ENCODE data around the gene RBM26.

Gene RBM26

DNA sequence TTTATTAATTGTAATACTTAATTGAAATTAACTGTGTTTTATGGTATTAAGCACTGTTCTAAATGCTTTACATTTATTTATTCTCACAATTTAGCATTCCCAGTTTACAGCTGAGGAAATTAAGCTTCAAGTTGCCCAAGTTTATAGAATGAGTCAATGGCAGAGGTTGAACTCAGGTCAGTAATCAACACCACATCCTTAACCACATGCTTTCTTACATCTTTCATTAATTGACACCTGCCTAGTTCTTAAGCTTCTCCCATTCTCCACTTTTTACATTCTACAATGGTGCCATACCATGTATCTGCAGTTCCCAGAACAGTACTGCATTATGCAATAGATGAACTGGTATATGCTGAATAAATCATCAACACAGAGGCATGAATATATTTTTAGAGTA lies 11.7 kb upstream of the RBM26 start:
- no peak for DNase-seq

DNA sequence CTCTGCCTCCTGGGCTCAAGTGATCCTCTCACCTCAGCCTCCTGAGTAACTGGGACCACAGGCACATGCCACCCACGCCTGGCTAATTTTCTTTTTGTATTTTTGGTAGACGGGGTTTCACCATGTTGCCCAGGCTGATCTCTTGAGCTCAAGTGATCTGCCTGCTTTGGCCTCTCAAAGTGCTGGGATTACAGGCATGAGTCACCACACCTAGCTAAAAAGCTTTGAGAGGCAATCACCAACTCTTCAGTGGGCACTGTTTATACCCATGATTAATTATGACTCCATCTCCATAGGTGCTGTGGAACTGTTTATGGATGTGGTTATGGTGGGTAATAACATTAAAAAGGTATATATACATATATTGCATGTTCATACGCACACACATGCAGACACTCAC lies 7.5 kb upstream of the RBM26 start:
- DNase-seq, result no peak

DNA sequence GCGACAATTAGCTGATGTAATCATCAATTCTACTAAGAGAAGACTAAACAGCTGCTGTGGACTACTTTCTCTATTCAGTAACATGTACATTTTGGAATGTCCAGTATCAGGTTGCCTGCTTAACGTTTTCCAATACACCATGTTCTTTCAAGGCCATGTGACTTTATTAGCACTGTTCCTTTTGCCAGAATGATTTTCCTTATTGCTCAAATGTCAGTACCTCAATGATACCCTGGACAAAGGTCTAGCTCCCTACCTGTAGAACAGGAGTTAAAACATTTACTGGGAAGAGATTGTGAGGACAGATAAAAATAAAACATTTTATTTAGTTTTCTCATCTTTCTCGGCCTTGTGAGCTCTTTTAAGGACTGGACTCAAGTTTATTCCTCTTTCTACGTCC lies 3.8 kb upstream of the RBM26 start:
- no peak for DNase-seq

DNA sequence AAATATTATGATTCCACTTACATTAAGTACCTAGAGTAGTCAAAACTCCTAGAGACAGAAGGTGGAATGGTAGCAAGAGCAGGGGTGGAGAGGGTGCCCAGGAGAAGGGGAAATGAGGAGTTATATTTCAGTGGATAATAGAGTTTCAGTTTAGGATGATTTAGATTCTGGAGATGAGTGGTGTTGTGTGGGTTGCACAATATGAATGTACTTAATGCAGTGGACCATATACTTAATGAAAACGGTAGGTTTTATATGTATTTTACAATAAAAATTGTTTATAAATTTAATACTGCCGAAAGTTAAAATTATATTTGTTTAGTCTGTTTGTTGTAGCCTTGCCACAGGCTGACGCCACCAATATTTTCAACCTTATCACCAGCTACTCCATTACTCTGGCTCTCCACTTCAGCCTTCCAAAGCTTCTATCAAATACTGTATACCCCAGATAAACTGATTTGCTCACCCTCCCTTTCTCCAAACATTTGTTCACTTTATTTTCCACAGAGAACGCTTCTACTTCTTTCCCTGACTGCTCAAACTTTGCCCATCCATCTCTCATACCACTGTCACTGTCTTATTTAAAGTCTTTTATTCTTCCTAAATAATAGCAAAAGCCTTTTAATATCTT lies 1.4 kb upstream of the RBM26 start:
- DNase-seq, result no peak

DNA sequence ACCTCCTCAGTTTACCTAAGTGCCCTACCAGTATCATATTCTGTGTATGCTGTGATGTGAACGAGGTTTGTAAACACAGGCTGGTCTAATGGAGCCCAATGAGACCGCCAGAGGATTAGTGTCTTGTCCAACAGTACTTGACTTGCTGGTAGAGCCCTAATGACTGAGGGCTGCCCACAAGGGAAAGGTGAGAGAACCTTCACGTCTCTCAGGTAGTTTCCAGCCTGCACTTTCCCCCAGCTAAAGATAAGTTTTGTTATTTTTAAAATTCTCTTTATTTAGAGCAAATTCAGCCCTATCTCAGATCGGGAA lies 498 bp upstream of the RBM26 start:
- no peak for DNase-seq

DNA sequence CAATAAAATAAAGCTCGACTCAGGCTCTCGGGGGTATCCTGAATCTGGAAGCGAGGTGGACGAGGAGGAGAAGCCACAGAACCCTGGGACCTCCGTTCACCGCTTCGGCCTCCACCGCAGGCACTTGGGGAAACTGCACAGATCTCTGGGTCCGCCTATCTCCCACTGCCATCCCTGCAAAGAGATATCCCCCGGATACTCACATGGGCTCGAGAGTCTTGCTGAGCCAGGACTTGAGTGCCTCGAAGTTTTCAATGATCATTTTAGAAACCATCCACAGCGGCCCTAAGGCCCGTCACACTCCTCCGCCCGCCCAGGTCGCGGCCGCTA lies 589 bp downstream of the RBM26 start:
- no peak for DNase-seq

DNA sequence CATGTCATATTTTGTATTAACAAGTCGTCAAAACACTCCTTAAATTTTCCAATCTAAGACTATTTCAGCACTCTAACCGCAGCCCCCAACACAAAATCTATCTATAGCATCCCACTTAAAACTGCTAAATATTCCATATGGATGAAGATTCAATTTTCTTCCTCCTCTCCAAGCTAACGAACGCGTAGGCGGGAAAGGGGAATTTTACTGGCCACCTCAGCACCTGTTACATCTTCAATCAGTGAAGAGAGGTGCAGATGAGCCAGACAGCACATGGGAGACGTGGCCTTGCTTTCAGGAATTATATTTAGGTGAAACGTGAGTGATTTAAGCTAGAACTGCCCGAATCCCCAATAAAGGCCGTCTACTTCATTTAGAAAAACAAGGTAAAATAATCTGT lies 1.1 kb downstream of the RBM26 start:
- no peak for DNase-seq

DNA sequence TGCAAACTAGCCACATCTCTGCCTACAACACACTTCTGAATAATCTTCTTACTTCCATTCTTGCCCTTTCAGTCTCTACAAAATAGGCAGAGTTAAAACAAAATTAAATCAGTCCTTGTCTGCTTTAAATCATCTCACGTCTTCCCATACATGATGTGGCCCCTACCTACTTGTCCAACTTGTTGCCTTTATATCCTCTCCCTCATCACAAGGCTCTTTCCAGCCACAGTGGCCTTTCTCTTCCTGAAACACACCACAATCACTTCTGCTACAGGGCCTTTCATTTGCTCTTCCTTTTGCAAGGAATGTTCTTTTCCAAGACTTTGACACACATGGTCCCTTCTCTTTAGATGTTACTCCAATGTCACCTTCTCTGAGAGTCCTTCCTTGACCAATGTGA lies 1.7 kb downstream of the RBM26 start:
- no peak for DNase-seq

DNA sequence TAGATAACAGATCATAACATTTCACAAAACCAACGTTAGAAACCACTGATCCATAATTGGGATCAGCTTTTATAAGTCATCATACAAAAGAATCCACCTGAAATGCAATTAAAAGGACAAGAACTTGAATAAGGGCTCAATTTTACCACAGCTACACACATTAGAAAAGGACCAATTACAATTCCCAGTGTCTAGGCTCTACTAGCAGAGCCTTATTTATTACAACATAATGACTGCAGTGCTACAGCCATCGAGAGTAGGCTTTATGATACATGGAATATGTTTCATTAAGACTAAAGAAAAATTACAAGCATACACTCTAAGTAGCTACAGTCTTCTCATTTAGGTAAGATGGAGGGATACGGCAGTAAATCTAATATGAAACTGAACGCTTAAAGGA lies 2.9 kb downstream of the RBM26 start:
- no peak for DNase-seq

DNA sequence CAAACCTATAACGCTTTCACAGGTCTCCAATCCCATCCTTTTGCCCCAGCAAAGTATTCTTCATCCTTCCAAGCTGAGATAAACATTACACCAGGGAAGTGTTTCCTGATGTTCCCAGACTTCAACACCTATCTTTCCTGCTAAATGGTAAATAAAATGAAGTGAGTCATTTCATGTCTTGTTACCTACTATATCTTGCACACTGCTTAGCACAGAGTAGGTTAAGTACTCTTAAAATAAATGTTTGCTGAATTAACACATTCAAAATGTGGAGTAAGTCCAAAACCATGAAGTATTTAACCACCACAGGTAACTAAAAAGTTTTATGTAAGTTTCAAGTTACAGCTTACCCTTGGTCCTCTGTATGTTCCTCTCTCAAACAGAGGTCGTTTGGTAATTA lies 3.4 kb downstream of the RBM26 start:
- no peak for DNase-seq

DNA sequence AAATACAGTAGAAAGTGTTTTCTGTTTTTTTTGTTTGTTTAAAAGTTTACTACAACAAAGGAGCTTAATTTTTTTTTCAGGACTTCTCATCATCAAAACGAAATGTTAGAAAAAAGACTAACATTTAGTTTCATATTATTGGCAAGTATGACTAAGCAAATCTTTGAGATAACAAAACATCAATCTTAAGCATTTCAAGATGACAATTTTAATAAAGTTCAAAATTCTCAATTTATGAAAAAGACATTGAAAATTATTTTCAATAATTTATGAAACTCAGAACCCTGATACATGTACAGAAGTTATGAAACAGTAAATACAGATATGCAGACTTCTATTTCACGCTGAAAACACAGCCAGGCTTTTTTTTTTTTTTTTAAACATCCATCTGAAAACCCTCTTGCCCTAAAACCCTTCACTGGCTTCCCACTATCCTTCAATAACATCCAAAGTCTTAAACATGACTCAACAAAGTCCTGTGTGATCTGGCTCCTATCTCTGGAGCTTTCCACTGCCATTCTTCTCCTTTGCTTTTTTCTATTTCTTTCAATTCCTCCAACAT lies 3.9 kb downstream of the RBM26 start:
- DNase-seq, result no peak

DNA sequence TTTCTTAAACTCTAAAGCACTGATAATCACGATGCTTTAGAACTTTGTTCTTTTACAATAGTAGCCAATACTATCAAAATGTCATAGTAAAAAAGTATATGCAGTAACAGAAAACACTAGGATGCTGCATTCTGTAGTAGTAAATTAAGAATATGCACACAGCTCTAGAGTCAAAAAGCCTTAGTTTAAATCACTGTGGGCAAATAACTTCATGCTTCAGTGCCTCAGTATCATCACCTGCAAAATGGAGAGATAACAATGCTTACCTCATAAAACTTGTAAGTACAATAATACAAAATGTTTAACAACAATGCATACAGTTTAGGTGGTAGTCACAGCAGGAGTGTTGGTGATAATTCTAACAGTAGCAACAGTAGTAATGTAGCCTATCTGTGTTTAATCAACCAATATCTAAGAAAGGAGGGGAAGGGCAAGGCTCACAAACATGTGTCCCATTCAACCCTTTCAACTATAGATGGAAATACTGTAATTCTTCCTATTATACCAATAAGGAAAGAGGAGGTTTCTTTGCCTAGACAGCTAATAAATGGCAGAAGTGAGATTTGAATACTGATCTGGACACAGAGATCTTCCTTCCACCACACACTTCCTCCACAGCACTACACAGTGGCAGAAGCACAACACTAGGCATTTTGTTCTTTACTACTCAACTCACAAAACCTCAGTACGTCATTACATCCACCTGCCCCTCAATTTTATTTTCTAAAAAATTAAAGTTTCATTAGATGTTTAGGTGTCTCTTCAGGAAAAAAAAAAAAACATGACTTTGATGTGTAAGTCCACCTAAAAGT lies 4.6 kb downstream of the RBM26 start:
- DNase-seq, result no peak

DNA sequence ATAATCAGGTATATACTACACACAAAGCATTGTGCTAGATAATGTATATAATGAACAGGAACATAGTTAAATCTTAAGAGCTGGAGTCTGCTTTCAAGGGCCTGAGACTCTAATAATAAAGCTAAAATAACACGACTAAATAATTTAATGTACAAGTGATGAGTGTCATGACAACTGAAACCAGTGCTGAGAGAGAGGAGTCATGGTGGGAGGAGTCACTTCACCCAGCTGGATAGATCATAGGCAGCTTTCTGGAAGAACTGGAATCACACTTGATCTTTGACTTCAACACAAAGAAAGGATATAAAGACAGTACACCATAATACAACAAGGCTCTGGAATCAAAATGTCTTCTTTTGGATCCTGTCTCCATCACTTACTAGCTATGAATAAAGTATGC lies 7.1 kb downstream of the RBM26 start:
- no peak for DNase-seq

DNA sequence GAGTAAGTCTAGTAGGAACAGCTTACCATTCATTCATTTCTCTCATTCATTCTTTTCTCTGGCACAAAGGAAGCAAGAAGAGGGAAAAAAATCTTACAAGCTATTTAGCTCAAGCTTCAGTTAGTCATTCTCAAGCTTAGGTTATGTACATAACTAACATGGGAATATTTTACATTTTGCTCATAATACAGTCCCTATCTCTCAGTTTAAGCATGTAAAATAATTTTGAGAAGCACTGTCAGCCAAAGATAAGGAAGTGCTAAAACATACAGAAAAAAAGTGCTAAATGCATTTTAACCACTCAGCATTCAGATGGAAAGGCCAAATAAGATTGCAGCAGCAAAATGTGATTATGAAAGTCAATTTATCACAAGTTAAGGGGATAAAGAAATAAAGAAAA lies 7.9 kb downstream of the RBM26 start:
- DNase-seq, result no peak

DNA sequence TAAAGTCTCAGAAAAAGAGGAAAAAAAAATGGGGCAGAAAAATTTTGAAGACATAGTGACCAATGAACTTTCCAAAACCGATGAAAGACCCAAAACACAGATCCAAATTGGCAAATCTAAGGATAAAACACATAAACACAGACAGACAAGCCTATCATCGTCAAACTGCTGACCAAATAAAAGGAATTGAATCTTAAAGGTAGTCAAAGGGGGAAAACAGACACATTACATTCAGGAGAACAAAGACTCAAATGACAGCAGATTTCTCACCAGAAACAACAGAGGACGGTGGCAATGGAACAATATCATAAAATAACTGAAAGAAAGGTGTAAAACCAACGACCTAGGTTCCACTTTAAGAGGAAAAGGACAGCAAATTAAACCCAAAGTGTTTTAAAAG lies 10.2 kb downstream of the RBM26 start:
- no peak for DNase-seq

DNA sequence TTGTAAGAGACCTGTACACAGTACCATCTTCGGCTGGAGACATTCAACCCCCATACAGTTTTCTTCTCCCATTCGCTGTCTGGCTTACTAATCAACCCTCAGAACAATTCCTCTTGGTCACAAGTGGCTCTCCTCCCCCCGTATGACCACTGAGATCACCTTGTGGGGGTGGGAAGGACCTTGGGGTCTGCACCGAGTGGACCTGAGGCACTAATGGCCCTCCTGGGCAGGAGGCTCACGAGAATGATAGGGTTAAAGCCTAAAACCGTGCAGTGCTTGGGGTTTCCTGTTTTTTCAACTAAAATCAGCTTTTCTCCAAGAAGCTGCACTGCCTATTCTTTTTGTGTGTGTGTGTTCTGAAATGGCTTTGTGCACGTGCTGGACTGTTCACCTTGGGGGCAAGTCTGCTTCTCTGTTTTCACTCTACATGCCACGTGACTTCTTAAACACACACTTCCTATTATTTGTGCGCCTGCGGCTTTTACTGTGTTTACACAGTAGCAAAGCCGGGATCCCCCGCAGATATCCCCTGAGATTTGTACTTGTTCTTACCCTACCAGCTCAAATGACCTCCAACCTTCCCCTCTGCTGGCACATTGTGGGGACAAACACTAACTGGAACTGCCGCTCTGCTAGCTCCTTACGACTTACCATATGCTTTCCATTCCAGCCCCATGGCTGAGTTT lies 12.3 kb downstream of the RBM26 start:
- no peak for DNase-seq

DNA sequence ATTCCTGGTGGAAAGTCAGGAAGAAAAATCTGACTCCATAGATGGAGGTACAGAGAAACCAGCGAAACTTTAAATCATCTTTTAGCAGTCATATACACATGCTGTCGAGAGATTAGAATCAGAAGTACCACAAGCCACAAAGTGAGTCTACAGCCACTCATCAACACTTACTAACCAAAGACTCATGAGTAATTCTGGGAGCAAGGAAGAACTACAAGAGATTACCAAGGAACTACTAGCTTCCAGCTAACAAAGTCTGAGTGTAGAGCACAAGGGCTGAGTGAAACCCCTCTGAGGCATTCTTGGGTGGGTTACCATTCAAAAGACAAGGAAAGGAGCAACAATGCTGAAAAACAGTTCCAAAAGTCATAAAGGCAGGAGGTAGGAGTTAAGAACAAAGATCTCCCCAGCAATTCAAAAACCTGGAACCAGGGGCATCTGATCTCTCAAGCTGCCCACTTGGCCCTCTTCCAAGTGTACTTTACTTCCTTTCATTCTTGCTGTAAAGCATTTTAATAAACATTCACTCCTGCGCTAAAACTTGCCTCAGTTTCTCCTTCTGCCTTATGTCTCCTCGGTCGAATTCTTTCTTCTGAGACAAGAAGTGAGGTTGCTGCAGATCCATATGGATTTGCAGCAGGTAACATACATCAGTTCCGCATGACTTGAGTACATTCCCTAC lies 13.0 kb downstream of the RBM26 start:
- DNase-seq, result no peak

DNA sequence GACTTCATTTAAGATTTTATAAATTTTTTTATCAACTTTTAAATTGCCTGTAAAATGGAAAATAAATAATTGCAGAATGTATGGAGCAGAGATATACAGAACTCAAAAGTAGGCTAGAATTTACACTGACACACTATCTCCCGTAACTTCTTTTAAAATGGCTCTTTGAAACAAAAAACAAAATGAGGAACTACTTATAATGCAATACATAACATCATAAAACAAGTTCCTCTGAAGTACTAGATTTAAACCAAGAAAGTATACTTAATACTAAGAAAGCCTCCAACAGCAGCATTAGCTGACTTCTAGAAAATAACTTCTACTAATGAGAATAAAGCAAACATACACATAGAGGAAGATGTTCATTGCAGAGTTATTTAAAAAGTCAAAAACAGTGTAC lies 17.0 kb downstream of the RBM26 start:
- no peak for DNase-seq

DNA sequence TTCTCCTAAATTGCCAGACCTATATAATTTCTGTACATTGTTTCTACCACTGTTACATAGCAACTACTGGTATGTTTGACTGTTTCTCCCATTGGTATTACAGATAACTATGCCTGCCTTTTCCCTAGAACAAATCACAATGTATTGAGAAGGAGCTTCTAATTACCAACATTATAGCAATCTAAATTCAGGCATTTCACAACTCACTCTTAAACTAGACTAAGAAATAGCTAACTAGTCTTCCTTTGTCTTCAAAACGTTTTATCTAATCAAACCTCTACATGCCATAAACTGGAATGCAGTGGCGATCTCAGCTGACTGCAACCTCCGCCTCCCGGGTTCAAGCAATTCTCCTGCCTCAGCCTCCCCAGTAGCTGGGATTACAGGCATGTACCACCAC lies 18.2 kb downstream of the RBM26 start:
- DNase-seq, result no peak

DNA sequence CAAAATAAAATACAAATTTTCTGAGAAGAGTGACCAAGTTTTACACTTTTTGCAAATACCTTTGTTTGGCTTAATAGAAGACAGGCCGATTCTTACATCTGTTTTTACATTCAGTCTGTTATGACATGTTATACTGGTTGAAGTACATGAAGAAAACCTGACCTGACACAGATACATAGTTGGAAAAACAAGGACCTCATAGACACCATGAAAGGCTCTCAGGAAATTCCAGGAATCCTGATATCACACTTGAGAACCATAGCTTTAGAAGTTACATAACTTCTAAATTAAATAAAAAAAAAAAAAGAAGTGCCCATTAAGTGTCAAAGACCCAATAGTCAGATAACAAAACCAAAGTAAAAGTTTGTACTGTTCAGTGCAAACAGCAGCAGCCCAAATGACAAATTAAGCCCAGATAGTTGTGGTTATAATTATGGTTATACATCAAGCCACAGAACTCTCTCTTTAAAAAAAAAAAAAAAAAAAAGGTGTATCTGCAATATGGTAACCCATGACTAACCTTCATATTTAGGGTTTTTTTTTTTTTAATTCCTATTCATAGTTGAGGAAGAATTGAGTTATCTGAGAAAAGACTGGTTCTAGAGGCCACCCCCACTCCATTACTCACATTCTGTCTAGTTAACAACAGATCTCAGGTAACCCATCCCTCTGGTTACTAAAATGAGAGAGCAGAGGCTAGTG lies 19.8 kb downstream of the RBM26 start:
- no peak for DNase-seq

DNA sequence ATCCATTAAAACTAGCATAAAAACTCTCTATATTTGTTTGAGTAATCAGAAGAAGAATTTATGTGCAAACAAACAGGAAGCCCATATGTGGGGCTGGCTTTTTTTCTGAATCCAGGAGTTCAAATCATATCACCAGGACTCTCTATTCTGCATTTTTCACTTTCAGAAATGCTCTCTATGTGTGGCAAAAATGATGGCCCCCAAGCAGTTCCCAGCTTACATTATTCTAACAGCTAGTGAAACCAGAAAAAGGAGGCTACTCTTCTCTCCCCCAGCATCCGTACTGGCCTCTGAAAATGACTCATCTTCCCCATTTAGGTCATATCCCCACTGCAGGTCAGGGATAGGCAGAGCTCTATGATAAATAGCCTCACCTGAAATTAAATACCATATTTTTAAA lies 20.4 kb downstream of the RBM26 start:
- DNase-seq, result no peak

DNA sequence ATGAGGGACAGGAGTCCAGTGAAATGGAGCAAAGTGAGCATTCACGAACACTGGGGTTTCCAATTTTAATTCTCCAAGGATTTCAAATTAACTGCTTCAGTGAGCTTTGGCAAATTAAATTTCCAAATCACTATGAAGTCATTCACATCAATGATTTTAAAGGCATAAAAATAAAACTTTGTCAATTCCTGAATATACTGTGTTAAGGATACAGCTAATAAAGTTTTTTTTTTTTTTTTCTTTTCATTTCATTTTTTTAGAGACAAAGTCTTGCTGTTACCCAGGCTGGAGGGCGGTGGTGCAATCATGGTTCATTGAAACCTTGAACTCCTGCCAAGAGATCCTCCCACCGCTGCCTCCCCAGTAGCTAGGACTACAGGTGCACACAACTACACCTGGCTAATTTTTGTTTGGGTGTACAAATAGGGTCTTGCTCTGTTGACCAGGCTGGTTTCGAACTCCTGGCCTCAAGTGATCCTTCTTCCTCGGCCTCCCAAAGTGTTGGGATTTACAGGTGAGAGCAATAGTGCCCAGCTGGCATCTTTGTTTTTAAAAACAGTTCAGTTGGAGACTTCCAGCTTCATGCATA lies 21.9 kb downstream of the RBM26 start:
- DNase-seq, result no peak

Measured in stimulated activated CD4-positive, alpha-beta T cell treated with anti-CD3 and anti-CD28 coated beads, Interleukin-1b, Interleukin-23, amount 100 ng/mL, for 48 hours (primary cell).